TTC549 (cell line): Measurements from ENCODE around the gene PAX6.

Experiments used
- FAIRE-seq: peaks from 2 replicates; lab custom pipeline; 2012; peaks lifted over from hg19 to GRCh38; lab: Jason Lieb, UNC

PAX6 gene

GRCh38 chr11:31822175-31822926 is 11.2 kb upstream of the PAX6 start:
- FAIRE-seq = no peak

- no peak for FAIRE-seq
These were observed 10.6 kb upstream of the PAX6 start for GRCh38 chr11:31821766-31822165.

GRCh38 chr11:31821235-31821764 is 10.2 kb upstream of the PAX6 start:
- FAIRE-seq = no peak

GRCh38 chr11:31820438-31820818 is 9.3 kb upstream of the PAX6 start:
- no peak for FAIRE-seq

- FAIRE-seq = no peak
These were observed 8.7 kb upstream of the PAX6 start for GRCh38 chr11:31819621-31820437.

GRCh38 chr11:31818874-31819331 is 7.8 kb upstream of the PAX6 start:
- no peak for FAIRE-seq

- no peak for FAIRE-seq
These were observed 7.3 kb upstream of the PAX6 start for GRCh38 chr11:31818425-31818755.

- no peak for FAIRE-seq
These were observed 6.7 kb upstream of the PAX6 start for GRCh38 chr11:31817621-31818424.

- FAIRE-seq = no peak
These were observed 6.0 kb upstream of the PAX6 start for GRCh38 chr11:31817054-31817620.

GRCh38 chr11:31816468-31817053 is 5.4 kb upstream of the PAX6 start:
- no peak for FAIRE-seq

- no peak for FAIRE-seq
These were observed 4.8 kb upstream of the PAX6 start for GRCh38 chr11:31815711-31816467.

GRCh38 chr11:31814176-31814868 is 3.2 kb upstream of the PAX6 start:
- no peak for FAIRE-seq

- no peak for FAIRE-seq
These were observed 2.5 kb upstream of the PAX6 start for GRCh38 chr11:31813391-31814175.

- FAIRE-seq = no peak
These were observed 1.6 kb upstream of the PAX6 start for GRCh38 chr11:31812383-31813381.

GRCh38 chr11:31809857-31810778 is 1.0 kb downstream of the PAX6 start:
- no peak for FAIRE-seq

- no peak for FAIRE-seq
These were observed 1.6 kb downstream of the PAX6 start for GRCh38 chr11:31809541-31809856.
